ENCODE results near the gene MINDY2. TPM values are rescaled to one million over a fixed set of nuclear protein-coding genes. Genes with fewer than 3 reads are reported as not detected.

The MINDY2 gene
- polyA plus RNA-seq, 1 donor (not counting 4 experiments of a cell fraction or from before 2014, with no cell fraction given) = 11.2 TPM

DNA sequence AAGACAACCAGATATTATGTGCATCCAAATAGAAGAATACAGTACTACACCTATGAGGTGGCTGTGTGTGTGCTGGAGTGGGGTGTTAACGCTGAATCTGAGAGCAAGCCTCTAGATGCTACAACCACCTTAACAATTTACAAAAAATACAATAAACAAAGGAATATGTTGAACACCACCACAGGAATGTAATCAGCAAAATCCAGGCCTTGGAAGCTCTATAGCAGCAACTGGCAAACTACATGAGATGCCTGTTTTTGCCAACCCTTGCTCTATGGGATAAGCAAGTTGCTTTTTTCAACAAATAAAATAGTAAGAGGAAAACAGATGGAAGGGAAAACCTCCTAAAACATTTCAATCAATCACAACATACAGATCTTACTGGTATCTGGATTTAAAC is 138.5 kb downstream of the MINDY2 start:
- no peak overlapping the region for H3K4me2 ChIP-seq (ENCODE audit: control insufficient read depth, extremely low read depth, insufficient read depth, low read depth, low read length)
- H3K9ac ChIP-seq (ENCODE audit: control insufficient read depth, extremely low read depth, insufficient read depth, low read length) = no peak overlapping the region
- H3K36me3 ChIP-seq (ENCODE audit: control insufficient read depth in 2 of 2, extremely low read depth in 1 of 2, insufficient read depth in 2 of 2, low read length in 2 of 2) = peaks cover 4 to 6% of the 10 kb centered on the region in 2 experiments
- no peaks in the 10 kb centered on the region for H3K4me1 ChIP-seq (ENCODE audit: control insufficient read depth, extremely low read depth, insufficient read depth, low read length)
- no peaks in the 10 kb centered on the region for H3K27me3 ChIP-seq (ENCODE audit: control insufficient read depth, extremely low read depth, insufficient read depth, low read length)
- FAIRE-seq (no peak), DNase-seq (ENCODE audit: low read depth, low spot score) (no peak)
- no peak for TF ChIP-seq EZH2 (IDR thresholded peaks at IDR 0.05; ENCODE audit: low read length)
- TF ChIP-seq, protein P1, sequence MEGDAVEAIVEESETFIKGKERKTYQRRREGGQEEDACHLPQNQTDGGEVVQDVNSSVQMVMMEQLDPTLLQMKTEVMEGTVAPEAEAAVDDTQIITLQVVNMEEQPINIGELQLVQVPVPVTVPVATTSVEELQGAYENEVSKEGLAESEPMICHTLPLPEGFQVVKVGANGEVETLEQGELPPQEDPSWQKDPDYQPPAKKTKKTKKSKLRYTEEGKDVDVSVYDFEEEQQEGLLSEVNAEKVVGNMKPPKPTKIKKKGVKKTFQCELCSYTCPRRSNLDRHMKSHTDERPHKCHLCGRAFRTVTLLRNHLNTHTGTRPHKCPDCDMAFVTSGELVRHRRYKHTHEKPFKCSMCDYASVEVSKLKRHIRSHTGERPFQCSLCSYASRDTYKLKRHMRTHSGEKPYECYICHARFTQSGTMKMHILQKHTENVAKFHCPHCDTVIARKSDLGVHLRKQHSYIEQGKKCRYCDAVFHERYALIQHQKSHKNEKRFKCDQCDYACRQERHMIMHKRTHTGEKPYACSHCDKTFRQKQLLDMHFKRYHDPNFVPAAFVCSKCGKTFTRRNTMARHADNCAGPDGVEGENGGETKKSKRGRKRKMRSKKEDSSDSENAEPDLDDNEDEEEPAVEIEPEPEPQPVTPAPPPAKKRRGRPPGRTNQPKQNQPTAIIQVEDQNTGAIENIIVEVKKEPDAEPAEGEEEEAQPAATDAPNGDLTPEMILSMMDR (optimal IDR thresholded peaks at IDR 0.05 in 1 of 3, IDR thresholded peaks at IDR 0.05 in 1 of 3, conservative IDR thresholded peaks at IDR 0.05 in 1 of 3; ENCODE audit: extremely low read depth in 1 of 3, insufficient read depth in 2 of 3, low read length in 3 of 3) = no peak
- H3K4me3 ChIP-seq (ENCODE audit: control insufficient read depth in 2 of 3, extremely low read depth in 1 of 3, insufficient read depth in 2 of 3, low read depth in 1 of 3, low read length in 3 of 3) = no peak overlapping the region
- no peak overlapping the region for H2AFZ ChIP-seq (ENCODE audit: control insufficient read depth, low read length)
- dilution Hi-C loops (cut with MboI; ENCODE audit: extremely low pct_ligation_motif_present, low sequenced_read_pairs) = no loop called here
- H3K79me2 ChIP-seq (ENCODE audit: control insufficient read depth, insufficient read depth, low read length) = peaks cover 44% of the 10 kb centered on the region
- no peaks in the 10 kb centered on the region for H3K9me1 ChIP-seq (ENCODE audit: control insufficient read depth, extremely low read depth, insufficient read depth, low read length)
- no peak overlapping the region for H3K27ac ChIP-seq (ENCODE audit: control insufficient read depth, insufficient read depth, low read length)
- H4K20me1 ChIP-seq (ENCODE audit: control insufficient read depth, extremely low read depth, insufficient read depth, low read length) = peaks cover 6% of the 10 kb centered on the region
- no peaks in the 10 kb centered on the region for H3K9me3 ChIP-seq (ENCODE audit: control insufficient read depth, low read depth, low read length)

DNA sequence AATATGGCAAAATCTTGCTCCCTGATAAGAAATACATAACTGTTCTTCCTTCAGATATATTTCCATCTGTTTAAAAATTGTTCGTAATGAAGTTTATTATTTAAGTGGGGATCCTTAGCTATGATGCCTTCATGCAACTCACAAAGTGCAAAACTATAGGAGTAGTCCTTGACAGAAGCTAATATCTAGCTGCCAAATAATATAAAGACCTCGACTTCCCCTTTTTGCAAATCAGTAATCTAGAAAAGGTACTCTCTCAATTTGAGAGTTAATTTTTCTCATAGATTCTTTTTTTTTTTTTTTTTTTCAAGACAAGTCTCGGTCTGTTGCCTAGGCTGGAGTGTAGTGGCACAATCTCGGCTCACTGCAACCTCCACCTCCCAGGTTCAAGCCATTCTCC is 139.4 kb downstream of the MINDY2 start:
- no peak overlapping the region for H2AFZ ChIP-seq (ENCODE audit: control insufficient read depth, low read length)
- H3K9ac ChIP-seq (ENCODE audit: control insufficient read depth, extremely low read depth, insufficient read depth, low read length) = no peak overlapping the region
- no peak for FAIRE-seq
- no peaks in the 10 kb centered on the region for H3K4me1 ChIP-seq (ENCODE audit: control insufficient read depth, extremely low read depth, insufficient read depth, low read length)
- dilution Hi-C loops (cut with MboI; ENCODE audit: extremely low pct_ligation_motif_present, low sequenced_read_pairs) = no loop called here
- no peaks in the 10 kb centered on the region for H3K27me3 ChIP-seq (ENCODE audit: control insufficient read depth, extremely low read depth, insufficient read depth, low read length)
- no peak for DNase-seq (ENCODE audit: low read depth, low spot score)
- TF ChIP-seq, protein P1 (optimal IDR thresholded peaks at IDR 0.05 in 1 of 3, IDR thresholded peaks at IDR 0.05 in 1 of 3, conservative IDR thresholded peaks at IDR 0.05 in 1 of 3; ENCODE audit: extremely low read depth in 1 of 3, insufficient read depth in 2 of 3, low read length in 3 of 3) = no peak
- TF ChIP-seq EZH2 (IDR thresholded peaks at IDR 0.05; ENCODE audit: low read length) = no peak
- no peaks in the 10 kb centered on the region for H3K9me3 ChIP-seq (ENCODE audit: control insufficient read depth, low read depth, low read length)
- H3K4me3 ChIP-seq (ENCODE audit: control insufficient read depth in 2 of 3, extremely low read depth in 1 of 3, insufficient read depth in 2 of 3, low read depth in 1 of 3, low read length in 3 of 3) = no peak overlapping the region
- peaks cover 6 to 8% of the 10 kb centered on the region in 2 experiments for H3K36me3 ChIP-seq (ENCODE audit: control insufficient read depth in 2 of 2, extremely low read depth in 1 of 2, insufficient read depth in 2 of 2, low read length in 2 of 2)
- H3K4me2 ChIP-seq (ENCODE audit: control insufficient read depth, extremely low read depth, insufficient read depth, low read depth, low read length) = no peak overlapping the region
- H4K20me1 ChIP-seq (ENCODE audit: control insufficient read depth, extremely low read depth, insufficient read depth, low read length) = peaks cover 7% of the 10 kb centered on the region
- H3K79me2 ChIP-seq (ENCODE audit: control insufficient read depth, insufficient read depth, low read length) = peaks cover 41% of the 10 kb centered on the region
- no peak overlapping the region for H3K27ac ChIP-seq (ENCODE audit: control insufficient read depth, insufficient read depth, low read length)
- H3K9me1 ChIP-seq (ENCODE audit: control insufficient read depth, extremely low read depth, insufficient read depth, low read length) = no peaks in the 10 kb centered on the region

Small RNAs within 50 kb of the gene (small RNA-seq; reads per million reads assigned to genes)
- gene RF00012 (ENCODE audit: insufficient read length in 3 of 3, low read depth in 3 of 3, low replicate concordance in 1 of 3) (0 reads per million in 3 experiments), gene ZNF444P1 (ENCODE audit: insufficient read length in 3 of 3, low read depth in 3 of 3, low replicate concordance in 1 of 3) (0 reads per million in 3 experiments)

Other genes with a start within 250 kb of the MINDY2 start
- 127 to 198 TPM (median 139 TPM) in 3 replicates for gene ADAM10, start 21.6 kb upstream of the MINDY2 start, polyA plus RNA-seq
- gene SLTM, start 162.4 kb downstream of the MINDY2 start, polyA plus RNA-seq = 28.7 to 58.9 TPM (median 31.3 TPM) in 3 replicates
- 20.4 to 31.2 TPM (median 27.4 TPM) in 3 replicates for gene RNF111, start 216.4 kb downstream of the MINDY2 start, polyA plus RNA-seq

All from keratinocyte (primary cell).